Middle frontal gyrus (tissue), 1 donor: Measurements from ENCODE around the gene SRPX2.
"Not testable (repeated sequence)": the region's sequence is repeated elsewhere in the genome, so short reads cannot be mapped to it uniquely, and the experiment has no call there.

Experiments
- DNase-seq: peaks from one replicate; pipeline ENCODE4 v3.0.0-alpha.2; 2015; ENCODE audit warnings: low spot score; ENCODE audit errors: extremely low spot score

Gene SRPX2

GRCh38 chrX:100696699-100697351, 52.8 kb downstream of the SRPX2 start:
- DNase-seq, result no peak

- DNase-seq, result no peak
These were observed 54.6 kb downstream of the SRPX2 start for GRCh38 chrX:100698551-100698950.

GRCh38 chrX:100700809-100701208, 56.8 kb downstream of the SRPX2 start:
- no peak for DNase-seq

GRCh38 chrX:100704581-100705203, 60.7 kb downstream of the SRPX2 start:
- no peak for DNase-seq

- DNase-seq, result no peak
These were observed 66.8 kb downstream of the SRPX2 start for GRCh38 chrX:100710816-100711215.

GRCh38 chrX:100717363-100717762, 73.4 kb downstream of the SRPX2 start:
- DNase-seq, result no peak

- no peak for DNase-seq
These were observed 75.1 kb downstream of the SRPX2 start for GRCh38 chrX:100719139-100719538.

GRCh38 chrX:100720301-100720700, 76.3 kb downstream of the SRPX2 start:
- no peak for DNase-seq

- DNase-seq, result no peak
These were observed 77.3 kb downstream of the SRPX2 start for GRCh38 chrX:100721328-100721727.

GRCh38 chrX:100724006-100724405, 80.0 kb downstream of the SRPX2 start:
- DNase-seq, result not testable (repeated sequence)
